ENCODE measurements around the gene IFI44L. TPM values are rescaled to one million over a fixed set of nuclear protein-coding genes. Genes with fewer than 3 reads are reported as not detected.

Gene IFI44L
- total RNA-seq, 1 donor from 2014 or later, result 3.6 TPM

- no peak for TF ChIP-seq CTCF (conservative IDR thresholded peaks at IDR 0.05; ENCODE audit: low read depth, low read length)
- H3K4me3 ChIP-seq (ENCODE audit: low read depth, low read length), result no peak overlapping the region
- DNase-seq (ENCODE audit: low read depth), result no peak
These were observed 70.3 kb downstream of the IFI44L start for GRCh38 chr1:78690516-78690915.

- TF ChIP-seq CTCF (conservative IDR thresholded peaks at IDR 0.05; ENCODE audit: low read depth, low read length), result no peak
- H3K4me3 ChIP-seq (ENCODE audit: low read depth, low read length), result no peak overlapping the region
- DNase-seq (ENCODE audit: low read depth), result no peak
These were observed 71.9 kb downstream of the IFI44L start for GRCh38 chr1:78691995-78692747.

Other genes with a start within 250 kb of the IFI44L start
- 0.14 and 1.3 TPM in 2 replicates for gene PTGFR, start 129.5 kb upstream of the IFI44L start, total RNA-seq
- gene IFI44, start 29.4 kb downstream of the IFI44L start, total RNA-seq, result 0.17 and 1.3 TPM in 2 replicates

Data from epithelial cell of proximal tubule (primary cell).